HUES48 (cell line): ENCODE results near the gene CFAP68.

Source experiments
- H3K27ac ChIP-seq: one replicate; pipeline ENCODE4 v1.7.0; 2013; ENCODE audit warnings: low read depth, low read length, inconsistent platforms
- H3K27me3 ChIP-seq: 2 replicates; pipeline ENCODE4 v1.6.1; 2013; ENCODE audit warnings: mild to moderate bottlenecking, low read length; ENCODE audit not compliant: control insufficient read depth, insufficient read depth
- H3K36me3 ChIP-seq: 2 replicates; pipeline ENCODE4 v1.6.1; 2013; ENCODE audit warnings: low read length; ENCODE audit not compliant: control insufficient read depth, insufficient read depth
- H3K4me1 ChIP-seq: 2 replicates; pipeline ENCODE4 v1.6.1; 2013; ENCODE audit warnings: mild to moderate bottlenecking, low read length; ENCODE audit not compliant: control insufficient read depth, insufficient read depth
- H3K4me3 ChIP-seq: 2 replicates; pipeline ENCODE4 v1.5.1; 2013; ENCODE audit warnings: mild to moderate bottlenecking, low read depth, low read length
- H3K9ac ChIP-seq: 2 replicates; pipeline ENCODE4 v1.6.1; 2013; ENCODE audit warnings: mild to moderate bottlenecking, low read depth, low read length, moderate library complexity
- H3K9me3 ChIP-seq: 2 replicates; pipeline ENCODE4 v1.6.1; 2013; ENCODE audit warnings: low read length; ENCODE audit not compliant: control insufficient read depth, insufficient read depth

The CFAP68 gene

DNA sequence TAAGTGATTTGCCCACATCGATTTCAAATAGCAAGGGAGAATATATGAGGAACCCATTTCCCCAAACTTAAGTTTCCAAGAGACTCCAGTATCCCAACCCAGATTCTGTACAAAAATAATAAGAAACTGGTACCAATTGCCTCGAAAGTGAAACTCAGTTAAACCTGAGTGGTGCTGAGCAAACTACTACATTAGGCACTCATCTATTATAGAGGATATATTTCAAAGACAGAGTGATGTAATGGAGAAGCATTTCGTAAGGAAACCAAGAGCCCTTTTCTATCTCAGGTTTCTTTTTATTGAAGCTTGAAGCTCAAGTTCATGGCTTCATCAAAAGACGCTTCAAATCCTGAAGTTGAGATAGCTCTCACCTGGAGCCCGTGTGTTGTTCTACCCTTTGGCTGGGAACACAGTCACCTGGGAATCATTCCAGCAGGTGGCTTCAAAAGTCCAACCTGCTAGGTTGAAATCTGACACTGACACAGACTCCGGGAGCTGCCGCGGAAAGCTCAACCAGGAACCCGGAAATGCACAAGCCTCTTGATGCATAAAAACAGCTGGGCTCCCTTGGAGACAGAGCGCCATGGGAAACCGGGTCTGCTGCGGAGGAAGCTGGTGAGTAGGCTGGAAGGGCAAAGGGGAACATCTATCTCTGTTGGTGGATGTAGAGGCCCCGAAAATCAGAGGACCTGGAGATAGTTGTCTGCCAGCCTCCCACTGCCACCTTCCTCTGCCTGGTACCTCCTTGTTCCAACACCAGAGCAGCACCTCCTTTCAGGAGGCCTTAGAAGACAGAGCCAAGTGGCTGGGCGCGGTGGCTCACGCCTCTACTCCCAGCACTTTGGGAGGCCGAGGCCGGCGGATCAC, 39.3 kb downstream of the CFAP68 start, which contains the start of gene C11orf52:
Gene C11orf52 (plus strand): TSS at position 524 of the 867 bp plus-strand sequence. CDS start 60 bp downstream, at position 584.
- H3K27me3 ChIP-seq, result no peaks in the 10 kb centered on the region
- H3K36me3 ChIP-seq, result no peaks in the 10 kb centered on the region
- H3K4me3 ChIP-seq, result peak within 1 kb of the TSS; percentile 39; the same call in 1 of the 2 replicates
- H3K27ac ChIP-seq, result peak within 1 kb of the TSS; percentile 46
- H3K9ac ChIP-seq, result no peak within 1 kb of the TSS
- no peaks in the 10 kb centered on the region for H3K9me3 ChIP-seq
- peaks cover 14% of the 10 kb centered on the region for H3K4me1 ChIP-seq

GRCh38 chr11:111920908-111921307, 41.6 kb downstream of the CFAP68 start:
- Histone ChIP-seq H3K4me1 (peaks cover 17% of the 10 kb centered on the region), H3K9ac (no peak overlapping the region), H3K36me3 (no peaks in the 10 kb centered on the region), H3K4me3 (no peak overlapping the region), H3K9me3 (no peaks in the 10 kb centered on the region), H3K27ac (no peak overlapping the region), H3K27me3 (no peaks in the 10 kb centered on the region)

- Histone ChIP-seq H3K9me3 (no peaks in the 10 kb centered on the region), H3K4me1 (peaks cover 24% of the 10 kb centered on the region), H3K9ac (no peak overlapping the region), H3K27me3 (no peaks in the 10 kb centered on the region), H3K36me3 (no peaks in the 10 kb centered on the region), H3K4me3 (no peak overlapping the region), H3K27ac (no peak overlapping the region)
Observed at GRCh38 chr11:111921541-111922230, 42.3 kb downstream of the CFAP68 start.

DNA sequence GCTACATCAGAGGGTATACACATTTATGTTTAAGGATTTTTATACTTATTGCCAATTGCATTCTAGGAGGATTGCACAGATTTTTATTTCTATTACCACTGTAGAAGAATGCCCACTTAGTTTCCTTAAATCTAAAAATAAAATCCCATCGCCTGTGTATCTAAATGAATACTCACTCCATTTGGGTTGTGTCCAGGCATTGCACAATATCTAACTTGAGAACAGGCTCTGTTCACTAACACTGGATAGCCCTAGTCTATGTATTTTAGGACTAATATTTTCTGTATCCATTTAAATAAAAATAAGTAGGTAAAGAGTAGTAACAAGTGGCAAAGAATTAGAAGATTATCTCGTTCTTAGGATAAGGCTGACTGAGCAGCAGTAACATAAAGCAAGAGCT, 43.5 kb downstream of the CFAP68 start:
- H3K9ac ChIP-seq, result no peak overlapping the region
- no peak overlapping the region for H3K4me3 ChIP-seq
- no peaks in the 10 kb centered on the region for H3K9me3 ChIP-seq
- H3K36me3 ChIP-seq, result no peaks in the 10 kb centered on the region
- no peaks in the 10 kb centered on the region for H3K27me3 ChIP-seq
- H3K27ac ChIP-seq, result peak overlapping the region; percentile 85
- peaks cover 24% of the 10 kb centered on the region for H3K4me1 ChIP-seq

- Histone ChIP-seq H3K4me3 (no peak overlapping the region), H3K4me1 (peaks cover 18% of the 10 kb centered on the region), H3K36me3 (no peaks in the 10 kb centered on the region), H3K27ac (peak overlapping the region; percentile 85), H3K9ac (no peak overlapping the region), H3K9me3 (no peaks in the 10 kb centered on the region), H3K27me3 (no peaks in the 10 kb centered on the region)
Observed at GRCh38 chr11:111923351-111923788, 44.0 kb downstream of the CFAP68 start.

DNA sequence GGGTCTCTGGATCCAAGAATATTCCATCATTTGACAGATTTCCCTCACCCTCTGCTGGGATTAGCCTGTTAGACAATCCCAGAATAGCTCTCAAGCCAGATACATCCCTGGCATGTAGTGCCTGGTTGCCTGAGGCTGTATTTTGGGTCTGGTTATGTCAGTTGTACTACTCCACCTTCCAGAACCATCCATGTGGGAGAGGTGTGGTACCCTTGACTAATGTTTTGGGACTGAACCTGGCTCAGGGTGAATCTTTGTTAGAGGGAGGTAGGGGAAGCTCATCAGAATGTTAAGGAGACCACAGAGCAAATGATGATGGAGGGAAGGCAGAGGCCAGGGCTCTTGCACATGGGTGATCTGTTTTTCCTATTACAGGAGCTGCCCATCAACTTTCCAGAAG, 44.6 kb downstream of the CFAP68 start:
- Histone ChIP-seq H3K36me3 (no peaks in the 10 kb centered on the region), H3K9me3 (no peaks in the 10 kb centered on the region), H3K9ac (no peak overlapping the region), H3K4me1 (peaks cover 16% of the 10 kb centered on the region), H3K4me3 (no peak overlapping the region), H3K27ac (peak overlapping the region; percentile 85), H3K27me3 (no peaks in the 10 kb centered on the region)

GRCh38 chr11:111925953-111926352, 46.6 kb downstream of the CFAP68 start:
- Histone ChIP-seq H3K36me3 (no peaks in the 10 kb centered on the region), H3K4me3 (no peak overlapping the region; the same call in 1 of the 2 replicates), H3K9ac (no peak overlapping the region), H3K27ac (peak overlapping the region; percentile 86), H3K27me3 (no peaks in the 10 kb centered on the region), H3K9me3 (no peaks in the 10 kb centered on the region), H3K4me1 (peaks cover 16% of the 10 kb centered on the region)

GRCh38 chr11:111926505-111927391, 47.4 kb downstream of the CFAP68 start:
- peak overlapping the region; percentile 41 for H3K9ac ChIP-seq
- H3K27ac ChIP-seq, result peak overlapping the region; percentile 86
- H3K27me3 ChIP-seq, result no peaks in the 10 kb centered on the region
- no peaks in the 10 kb centered on the region for H3K36me3 ChIP-seq
- no peaks in the 10 kb centered on the region for H3K9me3 ChIP-seq
- H3K4me3 ChIP-seq, result peak overlapping the region; percentile 67
- H3K4me1 ChIP-seq, result peaks cover 16% of the 10 kb centered on the region

- H3K4me3 ChIP-seq, result no peak overlapping the region
- peaks cover 14% of the 10 kb centered on the region for H3K4me1 ChIP-seq
- no peak overlapping the region for H3K9ac ChIP-seq
- no peaks in the 10 kb centered on the region for H3K36me3 ChIP-seq
- H3K27me3 ChIP-seq, result no peaks in the 10 kb centered on the region
- H3K27ac ChIP-seq, result no peak overlapping the region
- no peaks in the 10 kb centered on the region for H3K9me3 ChIP-seq
Observed at GRCh38 chr11:111930472-111930871, 51.1 kb downstream of the CFAP68 start.

- Histone ChIP-seq H3K27me3 (no peaks in the 10 kb centered on the region), H3K4me3 (no peak overlapping the region), H3K36me3 (no peaks in the 10 kb centered on the region), H3K9ac (no peak overlapping the region), H3K27ac (no peak overlapping the region), H3K4me1 (peaks cover 16% of the 10 kb centered on the region), H3K9me3 (no peaks in the 10 kb centered on the region)
Observed at GRCh38 chr11:111932611-111932950, 53.2 kb downstream of the CFAP68 start.
